ENCODE data around the gene ERC2. TPM values are rescaled to one million over a fixed set of nuclear protein-coding genes. Genes with fewer than 3 reads are reported as not detected.

Gene ERC2
- polyA plus RNA-seq, 3 donors = not detected

DNA sequence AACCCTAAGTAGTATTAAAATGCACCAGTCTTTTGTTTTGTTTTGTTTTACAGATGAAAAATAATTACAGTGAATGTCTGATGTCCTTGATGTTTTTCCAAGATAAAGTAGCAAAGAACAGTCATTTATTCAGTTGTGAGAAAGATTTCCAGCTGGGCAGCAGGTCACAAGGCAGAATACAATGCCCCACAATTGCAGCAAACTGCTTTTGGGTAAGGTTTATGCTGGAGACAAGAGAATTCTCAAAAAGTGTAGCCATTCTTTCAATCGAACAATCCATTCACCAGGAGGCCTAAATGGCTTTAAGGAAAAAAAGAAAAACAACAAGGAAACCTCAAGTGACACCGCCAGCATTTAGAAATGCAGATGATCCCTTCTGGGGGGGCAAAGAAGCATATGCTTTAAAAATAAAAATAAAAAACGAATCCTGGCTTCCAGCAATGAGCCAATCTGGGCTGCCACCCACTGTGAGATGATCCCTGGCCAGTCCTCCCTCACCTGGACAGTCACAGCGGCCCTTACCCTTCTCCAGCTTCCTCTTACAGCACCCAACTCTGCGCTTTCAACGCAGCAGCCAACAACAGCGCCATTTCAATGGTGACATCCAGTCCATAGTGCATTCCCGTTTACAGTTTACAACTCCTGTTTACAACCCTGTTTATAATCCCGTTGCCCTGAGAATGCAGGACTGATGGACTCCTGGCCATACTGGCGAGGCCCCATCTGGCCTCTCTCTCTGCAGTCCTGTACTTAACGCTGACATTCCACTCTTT, 955.5 kb downstream of the ERC2 start:
- Histone ChIP-seq H3K9ac (ENCODE audit: insufficient read depth, low read length, poor library complexity, severe bottlenecking) (no peak overlapping the region), H3K27ac (ENCODE audit: low read depth in 1 of 2, low read length in 2 of 2) (no peak overlapping the region), H3K79me2 (ENCODE audit: insufficient read depth, low read length) (no peaks in the 10 kb centered on the region), H3K4me3 (replicated peaks in 1 of 3; ENCODE audit: low read depth in 2 of 3, low read length in 3 of 3) (no peak overlapping the region), H2AFZ (ENCODE audit: insufficient read depth, low read depth, low read length, poor library complexity, severe bottlenecking) (no peak overlapping the region), H3K4me2 (replicated peaks; ENCODE audit: extremely low read depth, low read length, poor library complexity, severe bottlenecking) (no peak overlapping the region), H4K20me1 (ENCODE audit: insufficient read depth, low read length) (no peaks in the 10 kb centered on the region), H3K36me3 (replicated peaks in 1 of 2; ENCODE audit: control insufficient read depth in 1 of 2, insufficient read depth in 2 of 2, low read length in 2 of 2) (no peaks in the 10 kb centered on the region), H3K27me3 (ENCODE audit: control insufficient read depth in 2 of 2, insufficient read depth in 2 of 2, low read length in 2 of 2) (peaks cover 0 to 5% of the 10 kb centered on the region in 2 donors), H3K9me3 (replicated peaks in 1 of 2; ENCODE audit: control insufficient read depth in 1 of 2, insufficient read depth in 1 of 2, low read length in 2 of 2) (no peaks in the 10 kb centered on the region), H3K4me1 (ENCODE audit: control insufficient read depth in 1 of 2, insufficient read depth in 2 of 2, low read length in 2 of 2) (no peaks in the 10 kb centered on the region)
- Mint-ChIP-seq H3K9me3 (peaks cover 0 to 3% (median 2%) of the 10 kb centered on the region in 7 donors), H3K27me3 (ENCODE audit: low read depth in 3 of 3) (peaks cover 0 to 16% (median 7%) of the 10 kb centered on the region in 3 donors), H3K4me3 (no peak overlapping the region), H3K36me3 (no peaks in the 10 kb centered on the region), H3K4me1 (no peaks in the 10 kb centered on the region), H3K27ac (no peak overlapping the region)
- 73% methylated on average over 10 of the region's 11 CpGs for WGBS (ENCODE audit: insufficient coverage)
- intact Hi-C loops (cut with micrococcal nuclease) = no loop called here
- DNase-seq = no peak
- TF ChIP-seq, protein P1, sequence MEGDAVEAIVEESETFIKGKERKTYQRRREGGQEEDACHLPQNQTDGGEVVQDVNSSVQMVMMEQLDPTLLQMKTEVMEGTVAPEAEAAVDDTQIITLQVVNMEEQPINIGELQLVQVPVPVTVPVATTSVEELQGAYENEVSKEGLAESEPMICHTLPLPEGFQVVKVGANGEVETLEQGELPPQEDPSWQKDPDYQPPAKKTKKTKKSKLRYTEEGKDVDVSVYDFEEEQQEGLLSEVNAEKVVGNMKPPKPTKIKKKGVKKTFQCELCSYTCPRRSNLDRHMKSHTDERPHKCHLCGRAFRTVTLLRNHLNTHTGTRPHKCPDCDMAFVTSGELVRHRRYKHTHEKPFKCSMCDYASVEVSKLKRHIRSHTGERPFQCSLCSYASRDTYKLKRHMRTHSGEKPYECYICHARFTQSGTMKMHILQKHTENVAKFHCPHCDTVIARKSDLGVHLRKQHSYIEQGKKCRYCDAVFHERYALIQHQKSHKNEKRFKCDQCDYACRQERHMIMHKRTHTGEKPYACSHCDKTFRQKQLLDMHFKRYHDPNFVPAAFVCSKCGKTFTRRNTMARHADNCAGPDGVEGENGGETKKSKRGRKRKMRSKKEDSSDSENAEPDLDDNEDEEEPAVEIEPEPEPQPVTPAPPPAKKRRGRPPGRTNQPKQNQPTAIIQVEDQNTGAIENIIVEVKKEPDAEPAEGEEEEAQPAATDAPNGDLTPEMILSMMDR (IDR thresholded peaks at IDR 0.05) = no peak

DNA sequence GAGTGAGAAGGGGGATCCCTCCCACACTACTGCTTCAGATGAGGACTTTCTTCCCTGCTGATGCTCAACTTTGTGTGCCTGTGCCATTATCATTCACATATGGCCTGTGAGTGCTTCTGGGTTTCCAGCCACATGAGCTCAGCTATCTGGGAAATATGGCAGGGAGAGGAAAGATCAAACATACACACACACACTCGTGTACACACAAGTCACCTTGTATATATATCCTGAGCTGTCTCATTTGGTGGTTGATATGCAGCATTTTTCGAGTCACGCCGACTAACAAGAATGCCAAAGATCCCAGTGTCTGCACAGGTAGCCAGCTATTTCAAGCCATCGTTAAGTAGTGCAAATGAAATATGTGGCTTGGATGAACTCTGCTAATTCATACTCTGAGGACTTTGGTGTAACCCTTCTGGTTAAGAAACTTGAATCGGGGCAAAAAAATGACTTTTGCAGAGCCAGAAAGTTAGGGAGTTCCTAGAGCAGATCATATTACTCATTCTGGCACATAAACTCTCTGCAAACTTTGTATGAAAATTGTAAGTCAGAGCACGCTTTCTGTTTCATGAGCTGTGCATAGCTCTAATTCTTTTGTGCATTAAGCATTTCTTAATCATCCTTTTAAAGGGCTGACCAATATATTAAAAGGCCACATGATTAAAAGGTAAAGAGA, 956.2 kb downstream of the ERC2 start:
- H3K4me1 ChIP-seq (ENCODE audit: control insufficient read depth in 1 of 2, insufficient read depth in 2 of 2, low read length in 2 of 2) = no peaks in the 10 kb centered on the region
- H3K27me3 ChIP-seq (ENCODE audit: control insufficient read depth in 2 of 2, insufficient read depth in 2 of 2, low read length in 2 of 2) = peaks cover 0 to 5% of the 10 kb centered on the region in 2 donors
- no peak overlapping the region for H3K27ac ChIP-seq (ENCODE audit: low read depth in 1 of 2, low read length in 2 of 2)
- no peak overlapping the region for H3K27ac Mint-ChIP-seq
- H3K9me3 Mint-ChIP-seq = peaks cover 0 to 2% (median 0%) of the 10 kb centered on the region in 7 donors
- no peak for DNase-seq
- H3K4me2 ChIP-seq (replicated peaks; ENCODE audit: extremely low read depth, low read length, poor library complexity, severe bottlenecking) = no peak overlapping the region
- H3K79me2 ChIP-seq (ENCODE audit: insufficient read depth, low read length) = no peaks in the 10 kb centered on the region
- no peak overlapping the region for H2AFZ ChIP-seq (ENCODE audit: insufficient read depth, low read depth, low read length, poor library complexity, severe bottlenecking)
- H3K9me3 ChIP-seq (replicated peaks in 1 of 2; ENCODE audit: control insufficient read depth in 1 of 2, insufficient read depth in 1 of 2, low read length in 2 of 2) = no peaks in the 10 kb centered on the region
- no peak overlapping the region for H3K4me3 ChIP-seq (replicated peaks in 1 of 3; ENCODE audit: low read depth in 2 of 3, low read length in 3 of 3)
- H3K4me1 Mint-ChIP-seq = no peaks in the 10 kb centered on the region
- no peaks in the 10 kb centered on the region for H3K36me3 Mint-ChIP-seq
- WGBS (ENCODE audit: insufficient coverage) = 95% methylated on average over 4 of the region's 7 CpGs
- no peak overlapping the region for H3K4me3 Mint-ChIP-seq
- H3K36me3 ChIP-seq (replicated peaks in 1 of 2; ENCODE audit: control insufficient read depth in 1 of 2, insufficient read depth in 2 of 2, low read length in 2 of 2) = no peaks in the 10 kb centered on the region
- no peaks in the 10 kb centered on the region for H4K20me1 ChIP-seq (ENCODE audit: insufficient read depth, low read length)
- TF ChIP-seq, protein P1 (IDR thresholded peaks at IDR 0.05) = no peak
- intact Hi-C loops (cut with micrococcal nuclease) = no loop called here
- H3K9ac ChIP-seq (ENCODE audit: insufficient read depth, low read length, poor library complexity, severe bottlenecking) = no peak overlapping the region
- peaks cover 1 to 18% (median 7%) of the 10 kb centered on the region in 3 donors for H3K27me3 Mint-ChIP-seq (ENCODE audit: low read depth in 3 of 3)

Data from CD14-positive monocyte (primary cell).